ENCODE measurements around the gene CAPS2.

Gene CAPS2

GRCh38 chr12:75302781-75303180 is 27.3 kb downstream of the CAPS2 start:
- no peak for DNase-seq

GRCh38 chr12:75302225-75302624 is 27.9 kb downstream of the CAPS2 start:
- DNase-seq = no peak

- DNase-seq = no peak
Observed at GRCh38 chr12:75294797-75295196, 35.3 kb downstream of the CAPS2 start.

- no peak for DNase-seq
Observed at GRCh38 chr12:75294336-75294735, 35.8 kb downstream of the CAPS2 start.

- DNase-seq = no peak
Observed at GRCh38 chr12:75291014-75291413, 39.1 kb downstream of the CAPS2 start.

- DNase-seq = no peak
Observed at GRCh38 chr12:75289753-75290152, 40.4 kb downstream of the CAPS2 start.

DNA sequence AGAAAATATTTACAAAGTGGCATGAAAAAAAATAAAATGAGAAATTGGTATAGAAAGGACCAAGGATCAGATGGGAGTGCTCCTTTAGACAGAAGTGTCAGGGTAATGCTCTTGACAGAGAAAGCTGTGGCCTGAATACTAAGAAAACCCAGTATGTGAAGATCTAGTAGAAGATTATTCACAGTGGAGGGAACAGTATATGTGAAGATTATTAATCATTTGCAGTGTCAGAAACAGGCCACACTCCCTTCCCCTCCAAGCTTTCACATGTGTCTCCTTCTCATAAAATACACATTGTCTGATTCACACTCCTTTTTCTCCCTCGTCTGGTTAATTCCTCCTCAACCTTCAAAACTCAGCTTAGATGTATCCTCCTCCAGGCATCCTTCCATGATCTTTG is 41.3 kb downstream of the CAPS2 start:
- DNase-seq = no peak

DNA sequence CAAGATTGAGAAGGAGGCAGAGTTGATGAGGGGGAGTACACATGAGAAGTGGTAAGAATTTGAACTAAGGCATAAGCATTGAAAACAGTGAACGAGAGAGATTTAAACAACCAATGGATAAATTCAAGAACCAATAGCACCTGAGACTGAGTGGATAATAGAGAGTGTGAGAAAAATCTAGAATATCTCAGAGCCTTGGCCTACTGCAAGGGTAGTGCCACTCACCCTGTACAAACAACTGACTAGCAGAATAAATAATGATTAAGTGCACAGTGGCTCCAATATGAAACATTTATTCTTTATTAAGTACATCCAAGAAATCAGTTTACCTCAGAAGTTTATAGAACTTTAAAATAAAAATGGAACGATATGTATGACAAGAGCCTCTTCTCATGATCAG is 54.4 kb downstream of the CAPS2 start:
- DNase-seq = no peak

GRCh38 chr12:75271576-75271975 is 58.5 kb downstream of the CAPS2 start:
- no peak for DNase-seq

GRCh38 chr12:75270157-75270556 is 60.0 kb downstream of the CAPS2 start:
- DNase-seq = no peak

DNA sequence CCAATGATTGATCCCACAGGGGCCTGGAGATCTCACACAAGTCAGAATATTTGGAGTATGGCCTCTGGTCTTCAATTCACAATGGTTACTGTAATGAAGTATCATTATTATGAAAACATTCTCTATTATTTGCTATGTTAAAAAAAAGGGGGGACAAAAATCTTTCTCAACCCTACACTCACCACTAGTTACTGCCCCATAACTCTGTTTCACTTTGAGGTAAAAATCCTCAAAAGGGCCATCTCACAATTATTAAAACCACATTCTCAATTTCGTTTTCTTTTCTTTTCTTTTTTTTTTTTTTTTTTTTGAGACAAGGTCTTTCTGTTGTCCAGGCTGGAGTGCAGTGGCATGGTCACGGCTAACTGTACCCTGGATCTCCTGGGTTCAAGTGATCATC is 60.9 kb downstream of the CAPS2 start:
- no peak for DNase-seq

GRCh38 chr12:75260316-75260715 is 69.8 kb downstream of the CAPS2 start:
- DNase-seq = no peak

GRCh38 chr12:75259143-75259542 is 71.0 kb downstream of the CAPS2 start:
- DNase-seq = no peak

DNA sequence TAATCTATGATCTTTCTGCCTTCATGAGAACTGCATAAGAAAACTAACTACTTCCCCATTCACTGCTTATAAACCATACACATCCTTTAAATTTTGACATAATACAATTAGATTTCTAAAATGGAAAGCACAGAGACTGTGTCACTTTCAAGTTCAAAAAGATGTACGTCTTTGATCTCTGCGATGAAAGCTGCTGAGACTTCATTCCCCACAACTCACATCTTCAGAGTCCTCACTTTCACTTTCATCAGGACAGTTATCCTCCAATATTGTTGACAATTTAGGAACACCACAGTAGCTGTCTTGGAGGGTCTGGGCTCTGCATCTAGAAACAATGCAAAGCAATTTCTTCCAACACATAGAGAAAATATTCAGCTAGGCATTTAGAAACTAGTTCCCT is 72.6 kb downstream of the CAPS2 start:
- no peak for DNase-seq

GRCh38 chr12:75245108-75245507 is 85.0 kb downstream of the CAPS2 start:
- DNase-seq = no peak

- no peak for DNase-seq
Observed at GRCh38 chr12:75239987-75240386, 90.1 kb downstream of the CAPS2 start.

DNA sequence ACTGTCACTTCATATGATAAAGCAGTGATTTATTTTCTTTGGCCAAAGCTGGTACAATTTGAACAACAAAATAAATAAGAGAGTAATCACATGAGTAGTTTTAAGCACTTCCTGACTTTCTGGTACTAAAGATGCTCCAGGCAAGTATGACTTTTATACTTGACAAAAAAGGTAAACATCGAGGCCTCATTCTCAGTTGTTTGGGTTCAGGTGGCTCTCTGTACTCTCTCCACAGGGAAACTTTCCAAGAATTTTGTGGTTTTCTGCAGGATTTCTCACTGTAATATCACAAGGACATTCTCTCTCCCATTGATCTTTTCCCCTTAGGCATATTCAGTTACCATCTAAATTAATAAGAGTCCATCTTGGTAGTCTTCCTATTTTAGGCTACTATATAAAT is 93.9 kb downstream of the CAPS2 start:
- no peak for DNase-seq

GRCh38 chr12:75227132-75227531 is 103.0 kb downstream of the CAPS2 start:
- DNase-seq = no peak

Data from activated gamma-delta T cell (primary cell).